GM23248 (cell line): ENCODE data around the gene PYGB. TPM values are rescaled to one million over a fixed set of nuclear protein-coding genes. Genes with fewer than 3 reads are reported as not detected.
"Not testable (repeated sequence)": the region's sequence is repeated elsewhere in the genome, so short reads cannot be mapped to it uniquely, and the experiment has no call there.

Experiments
- DNase-seq: peaks from one replicate; pipeline ENCODE4 v3.0.0-alpha.2; 2015
- H2AFZ ChIP-seq: fragments of 200-600 bp; sonication (generic); 2 replicates; pipeline ENCODE4 v1.6.1; 2016; ENCODE audit warnings: antibody characterized with exemption
- H3F3A ChIP-seq: fragments of 200-600 bp; sonication (generic); 2 replicates; pipeline ENCODE4 v1.6.1; 2016; ENCODE audit warnings: mild to moderate bottlenecking, antibody characterized with exemption, mixed run types; ENCODE audit not compliant: insufficient read depth
- H3K27ac ChIP-seq: fragments of 200-600 bp; sonication (generic); 2 replicates; pipeline ENCODE4 v1.5.1; 2016; ENCODE audit warnings: mild to moderate bottlenecking
- H3K27me3 ChIP-seq: fragments of 200-600 bp; sonication (generic); replicated peaks from 2 replicates; pipeline ENCODE4 v1.6.1; 2016; ENCODE audit warnings: mild to moderate bottlenecking; ENCODE audit not compliant: insufficient read depth
- H3K36me3 ChIP-seq: fragments of 200-600 bp; sonication (generic); 2 replicates; pipeline ENCODE4 v1.6.1; 2016; ENCODE audit warnings: low read depth, mild to moderate bottlenecking
- H3K4me1 ChIP-seq: fragments of 200-600 bp; sonication (generic); 2 replicates; pipeline ENCODE4 v1.6.1; 2016; ENCODE audit warnings: mild to moderate bottlenecking; ENCODE audit not compliant: insufficient read depth
- H3K4me2 ChIP-seq: fragments of 200-600 bp; sonication (generic); one replicate; pipeline ENCODE4 v1.6.1; 2016; ENCODE audit warnings: mild to moderate bottlenecking; ENCODE audit not compliant: unreplicated experiment
- H3K4me3 ChIP-seq: fragments of 200-600 bp; sonication (generic); 2 replicates; pipeline ENCODE4 v1.5.1; 2016; ENCODE audit warnings: mild to moderate bottlenecking
- H3K79me2 ChIP-seq: fragments of 200-600 bp; sonication (generic); 2 replicates; pipeline ENCODE4 v1.6.1; 2016; ENCODE audit warnings: mild to moderate bottlenecking; ENCODE audit not compliant: insufficient read depth
- H3K9ac ChIP-seq: fragments of 200-600 bp; sonication (generic); 2 replicates; pipeline ENCODE4 v1.6.1; 2016; ENCODE audit warnings: mild to moderate bottlenecking
- H3K9me2 ChIP-seq: fragments of 200-600 bp; sonication (generic); 2 replicates; pipeline ENCODE4 v1.6.1; 2016; ENCODE audit warnings: mixed run types, mild to moderate bottlenecking, moderate library complexity; ENCODE audit not compliant: insufficient read depth
- H3K9me3 ChIP-seq: fragments of 200-600 bp; sonication (generic); one replicate; pipeline ENCODE4 v1.6.1; 2017; ENCODE audit warnings: low read depth
- H4K20me1 ChIP-seq: fragments of 200-600 bp; sonication (generic); 2 replicates; pipeline ENCODE4 v1.6.0; 2016; ENCODE audit not compliant: insufficient read depth
- EZH2 ChIP-seq: fragments of 200-600 bp; sonication (generic); IDR thresholded peaks from 2 replicates; pipeline ENCODE4 v1.6.1; 2018; ENCODE audit warnings: antibody characterized with exemption, mild to moderate bottlenecking; ENCODE audit not compliant: insufficient read depth, poor library complexity, severe bottlenecking
- EZH2phosphoT487 ChIP-seq: fragments of 200-600 bp; sonication (generic); IDR thresholded peaks from 2 replicates; pipeline ENCODE4 v1.6.1; 2018; ENCODE audit warnings: antibody characterized with exemption, moderate library complexity, mild to moderate bottlenecking, low read depth; ENCODE audit not compliant: insufficient read depth
- WGBS, 2 experiments: methylation state at CpG; one replicate each; pipeline ENCODE4 v1.1.6; 2015 to 2017; ENCODE audit warnings: low lambda C conversion rate in 2 of 2, low coverage in 1 of 2; ENCODE audit errors: missing lambda C conversion rate in 2 of 2; 5-methylcytosine and 5-hydroxymethylcytosine counted together
- in situ Hi-C: fragments of 300-500 bp; cut with MboI; formaldehyde crosslinking; loops from 2 replicates; pipeline ENCODE4 v1.15.0; 2020
- polyA plus RNA-seq: library from polyadenylated mRNA; unstranded; fragments of >200 nt; fragmentation: Nextera tagmentation; extraction: Ambion mirVana; gene quantifications from 2 replicates; pipeline ENCODE4 v1.2.1, GENCODE V29; 2016
- total RNA-seq: library from RNA; depleted of rRNA; stranded (reverse); fragments of >200 nt; shearing (Covaris generic); gene quantifications from 2 replicates; pipeline ENCODE4 v1.2.3, GENCODE V29; 2014

The PYGB gene
- total and polyA plus RNA-seq, 2 experiments from 2014 or later: 74.1 to 116 TPM

- no peak for DNase-seq
- H3K4me1 ChIP-seq: peaks cover 33% of the 10 kb centered on the region
- H3K79me2 ChIP-seq: no peaks in the 10 kb centered on the region
- H3K27me3 ChIP-seq: no peaks in the 10 kb centered on the region
- H4K20me1 ChIP-seq: no peaks in the 10 kb centered on the region
- H3K27ac ChIP-seq: no peak overlapping the region
- no peaks in the 10 kb centered on the region for H3K9me3 ChIP-seq
- no peaks in the 10 kb centered on the region for H3K36me3 ChIP-seq
- TF ChIP-seq EZH2phosphoT487: no peak
- no peak for TF ChIP-seq EZH2
- no peak overlapping the region for H3K4me3 ChIP-seq
- no peak overlapping the region for H3K4me2 ChIP-seq
- no peak overlapping the region for H3K9ac ChIP-seq
- 93% methylated on average over 8 of the region's 8 CpGs for WGBS, 2 experiments
- no peak overlapping the region for H2AFZ ChIP-seq
- 0 out of 2 replicates have a peak, but pooled peaks cover 14% of the 10 kb centered on the region for H3F3A ChIP-seq
- H3K9me2 ChIP-seq: no peaks in the 10 kb centered on the region
- in situ Hi-C loops: no loop called here
Measured at GRCh38 chr20:25230166-25230831, 17.6 kb upstream of the PYGB start.

- Histone ChIP-seq H3F3A (peaks cover 17% of the 10 kb centered on the region), H3K9ac (0 out of 2 replicates have a peak overlapping the region, but pooled peaks have one; percentile 5), H2AFZ (peak overlapping the region; percentile 34; the same call in 1 of the 2 replicates), H3K36me3 (no peaks in the 10 kb centered on the region), H3K4me1 (peaks cover 34% of the 10 kb centered on the region), H3K79me2 (no peaks in the 10 kb centered on the region), H3K9me3 (no peaks in the 10 kb centered on the region), H3K27me3 (no peaks in the 10 kb centered on the region), H3K27ac (peak overlapping the region; percentile 16), H3K9me2 (no peaks in the 10 kb centered on the region), H4K20me1 (no peaks in the 10 kb centered on the region), H3K4me2 (peak overlapping the region; percentile 55), H3K4me3 (no peak overlapping the region)
- TF ChIP-seq EZH2 (no peak), EZH2phosphoT487 (no peak)
- 57 to 60% methylated on average over 10 of the region's 10 CpGs for WGBS, 2 experiments
- peak; percentile 79 for DNase-seq
- in situ Hi-C loops: no loop called here
Measured at GRCh38 chr20:25233016-25233772, 14.7 kb upstream of the PYGB start.

- H3K4me2 ChIP-seq, H3K36me3 ChIP-seq, H3K79me2 ChIP-seq, in situ Hi-C loops, DNase-seq, H3K4me3 ChIP-seq, H3K9me2 ChIP-seq, H3K27me3 ChIP-seq, H4K20me1 ChIP-seq, H3K9me3 ChIP-seq, H2AFZ ChIP-seq: not testable (repeated sequence)
- 0 out of 2 replicates have a peak overlapping the region, but pooled peaks have one; percentile 5 for H3K9ac ChIP-seq
- peak overlapping the region; percentile 16 for H3K27ac ChIP-seq
- WGBS, 2 experiments: 74 to 80% methylated on average over 8 of the region's 8 CpGs
- peaks cover 44% of the 10 kb centered on the region for H3K4me1 ChIP-seq
- H3F3A ChIP-seq: peaks cover 27% of the 10 kb centered on the region
Measured at GRCh38 chr20:25234009-25234849, 13.7 kb upstream of the PYGB start.

- H3K9me2 ChIP-seq: no peaks in the 10 kb centered on the region; the same call in 1 of the 2 replicates
- H3K4me2 ChIP-seq: no peak overlapping the region
- H4K20me1 ChIP-seq: no peaks in the 10 kb centered on the region
- no peaks in the 10 kb centered on the region for H3K27me3 ChIP-seq
- WGBS, 2 experiments: 88 to 91% methylated on average over 15 of the region's 15 CpGs
- H3K36me3 ChIP-seq: no peaks in the 10 kb centered on the region
- no peak overlapping the region for H3K9ac ChIP-seq
- no peak overlapping the region for H2AFZ ChIP-seq
- peaks cover 45% of the 10 kb centered on the region for H3K4me1 ChIP-seq
- no peak for TF ChIP-seq EZH2
- TF ChIP-seq EZH2phosphoT487: no peak
- no peaks in the 10 kb centered on the region for H3K9me3 ChIP-seq
- H3K79me2 ChIP-seq: no peaks in the 10 kb centered on the region
- no peak overlapping the region for H3K4me3 ChIP-seq
- no peak for DNase-seq
- H3K27ac ChIP-seq: no peak overlapping the region
- in situ Hi-C loops: no loop called here
- peaks cover 27% of the 10 kb centered on the region for H3F3A ChIP-seq
Measured at GRCh38 chr20:25236450-25237304, 11.2 kb upstream of the PYGB start.
